Activated B cell treated with CpG ODN at 0.5 μM for 24 hours (primary cell): ENCODE measurements around the gene RFC3. TPM values are rescaled to one million over a fixed set of nuclear protein-coding genes. Genes with fewer than 3 reads are reported as not detected.

ENCODE experiments used
- ATAC-seq: fragments of 200-7000 bp; cut with Tn5 transposase; one replicate; pipeline ENCODE4 v1.10.0; 2021; ENCODE audit warnings: low read depth, mild to moderate bottlenecking, moderate library complexity
- CTCF ChIA-PET: fragments of 350-600 bp; sonication (Branson Sonifier 250); formaldehyde crosslinking; loops from one replicate; lab custom pipeline; 2021; ENCODE audit warnings: antibody characterized with exemption; lab: Charles Lee
- POLR2A ChIA-PET: fragments of 350-600 bp; sonication (Branson Sonifier 250); formaldehyde crosslinking; loops from one replicate; lab custom pipeline; 2021; ENCODE audit warnings: antibody characterized with exemption; lab: Charles Lee
- DNase-seq: peaks from one replicate; pipeline ENCODE4 v3.0.0; 2022
- H3K27ac Mint-ChIP-seq: one replicate; pipeline ENCODE4 v1.8.0; 2020; ENCODE audit warnings: mixed read lengths
- H3K27me3 Mint-ChIP-seq: one replicate; pipeline ENCODE4 v1.8.0; 2021; ENCODE audit warnings: mixed read lengths
- H3K36me3 Mint-ChIP-seq: one replicate; pipeline ENCODE4 v1.8.0; 2021; ENCODE audit warnings: low read depth, mixed read lengths
- H3K4me1 Mint-ChIP-seq: one replicate; pipeline ENCODE4 v1.8.0; 2021; ENCODE audit warnings: mixed read lengths
- H3K4me3 Mint-ChIP-seq: one replicate; pipeline ENCODE4 v1.8.0; 2020; ENCODE audit warnings: mild to moderate bottlenecking, mixed read lengths
- H3K9me3 Mint-ChIP-seq: one replicate; pipeline ENCODE4 v1.8.0; 2020; ENCODE audit warnings: mixed read lengths
- CTCF ChIP-seq: fragments of 200-600 bp; IDR thresholded peaks from one replicate; pipeline ENCODE4 v1.8.0; 2022; ENCODE audit warnings: antibody characterized with exemption, mild to moderate bottlenecking
- intact Hi-C: fragments of 100-400 bp; cut with micrococcal nuclease; formaldehyde crosslinking; loops from one replicate; pipeline ENCODE4 v1.15.1; 2024
- total RNA-seq: library from RNA; stranded (reverse); gene quantifications from 2 replicates; pipeline ENCODE4 v1.2.3, GENCODE V29; 2022

The RFC3 gene
- total RNA-seq, 1 donor from 2014 or later = 13.5 TPM

GRCh38 chr13:33840402-33840801 lies 22.5 kb downstream of the RFC3 start:
- ChIA-PET POLR2A (no interaction called here), CTCF (no interaction called here)
- Mint-ChIP-seq H3K27me3 (no peaks in the 10 kb centered on the region), H3K4me1 (no peaks in the 10 kb centered on the region), H3K9me3 (no peaks in the 10 kb centered on the region), H3K27ac (no peak overlapping the region), H3K4me3 (no peak overlapping the region), H3K36me3 (peaks cover 33% of the 10 kb centered on the region)
- ATAC-seq (no peak), DNase-seq (no peak)
- intact Hi-C loops = no loop called here
- TF ChIP-seq CTCF = no peak

GRCh38 chr13:33842207-33842606 lies 24.3 kb downstream of the RFC3 start:
- Mint-ChIP-seq H3K4me3 (no peak overlapping the region), H3K36me3 (peaks cover 19% of the 10 kb centered on the region), H3K9me3 (no peaks in the 10 kb centered on the region), H3K4me1 (no peaks in the 10 kb centered on the region), H3K27me3 (no peaks in the 10 kb centered on the region), H3K27ac (no peak overlapping the region)
- DNase-seq (no peak), ATAC-seq (no peak)
- ChIA-PET CTCF (no interaction called here), POLR2A (no interaction called here)
- intact Hi-C loops = no loop called here
- TF ChIP-seq CTCF = no peak

GRCh38 chr13:33842986-33843385 lies 25.0 kb downstream of the RFC3 start:
- CTCF ChIA-PET = no interaction called here

GRCh38 chr13:33845572-33846302 lies 27.8 kb downstream of the RFC3 start:
- H3K4me3 Mint-ChIP-seq = no peak overlapping the region
- TF ChIP-seq CTCF = no peak
- no peak overlapping the region for H3K27ac Mint-ChIP-seq
- H3K27me3 Mint-ChIP-seq = no peaks in the 10 kb centered on the region
- H3K9me3 Mint-ChIP-seq = no peaks in the 10 kb centered on the region
- POLR2A ChIA-PET = no interaction called here
- H3K36me3 Mint-ChIP-seq = peaks cover 9% of the 10 kb centered on the region
- intact Hi-C loops = no loop called here
- no peak for ATAC-seq
- CTCF ChIA-PET = no interaction called here
- H3K4me1 Mint-ChIP-seq = no peaks in the 10 kb centered on the region
- no peak for DNase-seq

More at GRCh38 chr13:33842986-33843385, 25.0 kb downstream of the RFC3 start:
- Mint-ChIP-seq H3K4me3 (no peak overlapping the region), H3K27ac (no peak overlapping the region), H3K36me3 (peaks cover 23% of the 10 kb centered on the region), H3K9me3 (no peaks in the 10 kb centered on the region), H3K4me1 (no peaks in the 10 kb centered on the region), H3K27me3 (no peaks in the 10 kb centered on the region)
- no peak for ATAC-seq
- POLR2A ChIA-PET = no interaction called here
- intact Hi-C loops = no loop called here
- TF ChIP-seq CTCF = no peak
- no peak for DNase-seq

- no peak for ATAC-seq
- CTCF ChIA-PET = no interaction called here
These were observed 28.5 kb downstream of the RFC3 start for GRCh38 chr13:33846303-33847062.

More at GRCh38 chr13:33846303-33847062, 28.5 kb downstream of the RFC3 start:
- Mint-ChIP-seq H3K4me1 (no peaks in the 10 kb centered on the region), H3K9me3 (no peaks in the 10 kb centered on the region), H3K27me3 (no peaks in the 10 kb centered on the region), H3K4me3 (no peak overlapping the region), H3K36me3 (peaks cover 12% of the 10 kb centered on the region), H3K27ac (no peak overlapping the region)
- DNase-seq = no peak
- POLR2A ChIA-PET = no interaction called here
- no peak for TF ChIP-seq CTCF
- intact Hi-C loops = no loop called here
